Middle frontal gyrus (tissue), 1 donor: ENCODE data around the gene ZNF513.
"Not testable (repeated sequence)": the region's sequence is repeated elsewhere in the genome, so short reads cannot be mapped to it uniquely, and the experiment has no call there.

Experiments
- DNase-seq: peaks from one replicate; pipeline ENCODE4 v3.0.0-alpha.2; 2015; ENCODE audit warnings: low spot score; ENCODE audit errors: extremely low spot score

The ZNF513 gene

GRCh38 chr2:27380626-27381545, at the start of gene ZNF513:
Gene ZNF513 (minus strand): TSS chr2:27380734. CDS start chr2:27380526, 208 bp downstream.
- peak; percentile 97 for DNase-seq

- no peak for DNase-seq
These were observed 48.5 kb upstream of the ZNF513 start for GRCh38 chr2:27428978-27429541.

DNA sequence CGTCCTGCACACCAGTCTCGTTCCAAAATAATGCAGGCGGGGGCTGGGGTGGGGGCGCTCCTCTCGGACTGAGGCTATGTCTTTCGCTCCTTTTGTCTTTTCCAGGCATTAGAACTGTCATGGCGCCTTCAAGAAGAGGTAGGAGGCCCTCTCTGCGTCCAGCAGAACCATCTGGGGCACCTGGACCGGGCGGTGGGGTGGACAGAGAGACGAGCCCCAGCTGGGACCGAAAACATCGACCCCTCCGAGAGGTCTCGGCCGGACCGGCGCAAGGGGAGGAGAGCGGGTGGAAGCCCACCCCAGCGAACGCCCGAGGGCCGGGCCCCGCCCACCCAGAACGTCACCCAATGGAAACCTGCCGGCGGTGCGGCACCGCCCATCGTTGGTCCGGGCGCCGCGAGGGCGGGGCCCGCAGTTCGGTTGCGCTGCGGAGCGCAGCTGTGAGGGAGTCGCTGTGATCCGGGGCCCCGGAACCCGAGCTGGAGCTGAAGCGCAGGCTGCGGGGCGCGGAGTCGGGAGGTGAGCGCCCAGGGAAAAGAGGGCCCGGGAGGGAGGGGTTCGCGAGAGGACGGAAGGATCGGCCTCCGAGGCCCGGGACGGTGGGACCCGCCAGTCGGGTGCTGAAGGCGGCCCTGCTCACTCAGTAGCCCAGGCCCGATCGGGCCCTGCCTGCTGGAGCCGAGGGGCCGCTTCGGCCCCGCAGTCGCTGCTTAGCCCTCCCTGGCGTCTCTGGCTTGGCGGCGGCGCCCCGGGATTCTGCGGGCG, 47.9 kb upstream of the ZNF513 start, which contains the start of gene NRBP1:
TSS of gene NRBP1 (plus strand) at position 419 of the 765 bp plus-strand sequence. CDS start 4,643 bp downstream, outside the sequence.
- peak; percentile 90 for DNase-seq

DNA sequence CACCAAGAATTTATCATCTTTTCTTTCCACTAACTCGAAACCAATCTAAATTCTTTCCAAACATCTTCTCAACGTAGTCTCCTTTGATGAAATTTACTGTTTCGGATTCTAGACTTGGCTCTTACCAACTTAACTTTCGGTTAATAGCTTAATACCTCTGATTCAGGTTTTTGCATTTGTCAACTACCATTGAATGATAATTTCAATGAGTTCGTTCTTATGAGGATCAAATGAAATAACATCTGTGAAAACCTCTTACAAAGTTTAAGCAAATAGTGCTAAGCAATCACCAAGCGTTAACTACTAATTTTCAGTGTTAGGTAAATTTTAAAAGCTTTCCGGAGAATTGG, 47.3 kb upstream of the ZNF513 start:
- no peak for DNase-seq

- not testable (repeated sequence) for DNase-seq
These were observed 44.5 kb upstream of the ZNF513 start for GRCh38 chr2:27425039-27425438.

- DNase-seq = no peak
These were observed 42.4 kb upstream of the ZNF513 start for GRCh38 chr2:27422958-27423357.

DNA sequence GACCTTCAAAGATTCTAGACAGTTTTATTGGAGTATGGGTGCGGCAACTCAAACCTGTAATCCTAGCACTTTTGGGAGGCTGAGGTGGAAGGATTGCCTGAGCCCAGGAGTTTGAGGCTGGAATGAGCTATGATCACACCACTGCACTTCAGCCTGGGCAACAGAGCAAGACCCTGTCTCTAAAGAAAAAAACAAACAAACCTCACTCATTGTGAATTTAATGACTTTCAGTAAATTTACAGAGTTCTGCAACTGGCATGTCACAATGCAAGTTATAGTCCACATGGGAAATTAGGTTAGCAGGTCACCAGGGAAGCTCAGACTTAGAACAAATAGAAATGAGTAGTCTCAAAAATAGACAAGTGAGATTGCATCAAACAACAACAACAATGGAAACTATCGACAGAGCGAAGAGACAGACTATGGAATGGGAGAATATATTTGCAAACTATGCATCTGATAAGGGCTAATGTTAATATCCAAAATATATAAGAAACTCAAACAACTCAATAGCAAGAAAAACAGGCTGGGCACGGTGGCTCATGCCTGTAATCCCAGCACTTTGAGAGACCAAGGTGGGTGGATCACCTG, 41.2 kb upstream of the ZNF513 start:
- no peak for DNase-seq

- DNase-seq = no peak
These were observed 40.5 kb upstream of the ZNF513 start for GRCh38 chr2:27420996-27421395.

DNA sequence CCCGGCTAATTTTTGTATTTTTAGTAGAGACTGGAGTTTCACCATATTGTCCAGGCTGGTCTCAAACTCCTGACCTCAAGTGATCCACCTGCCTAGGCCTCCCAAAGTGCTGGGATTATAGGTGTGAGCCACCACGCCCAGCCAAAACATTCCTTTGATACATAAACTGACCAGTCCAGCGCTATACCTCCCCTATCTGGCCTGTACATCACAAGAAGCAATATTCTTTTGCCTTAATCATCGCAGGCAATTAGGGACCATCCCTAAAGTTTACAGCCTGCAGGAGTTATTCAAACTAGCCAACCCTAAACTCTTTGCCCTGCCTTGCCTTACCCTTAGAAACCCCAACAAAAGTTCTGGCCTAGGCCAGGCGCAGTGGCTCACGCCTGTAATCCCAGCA, 35.6 kb upstream of the ZNF513 start:
- no peak for DNase-seq

DNA sequence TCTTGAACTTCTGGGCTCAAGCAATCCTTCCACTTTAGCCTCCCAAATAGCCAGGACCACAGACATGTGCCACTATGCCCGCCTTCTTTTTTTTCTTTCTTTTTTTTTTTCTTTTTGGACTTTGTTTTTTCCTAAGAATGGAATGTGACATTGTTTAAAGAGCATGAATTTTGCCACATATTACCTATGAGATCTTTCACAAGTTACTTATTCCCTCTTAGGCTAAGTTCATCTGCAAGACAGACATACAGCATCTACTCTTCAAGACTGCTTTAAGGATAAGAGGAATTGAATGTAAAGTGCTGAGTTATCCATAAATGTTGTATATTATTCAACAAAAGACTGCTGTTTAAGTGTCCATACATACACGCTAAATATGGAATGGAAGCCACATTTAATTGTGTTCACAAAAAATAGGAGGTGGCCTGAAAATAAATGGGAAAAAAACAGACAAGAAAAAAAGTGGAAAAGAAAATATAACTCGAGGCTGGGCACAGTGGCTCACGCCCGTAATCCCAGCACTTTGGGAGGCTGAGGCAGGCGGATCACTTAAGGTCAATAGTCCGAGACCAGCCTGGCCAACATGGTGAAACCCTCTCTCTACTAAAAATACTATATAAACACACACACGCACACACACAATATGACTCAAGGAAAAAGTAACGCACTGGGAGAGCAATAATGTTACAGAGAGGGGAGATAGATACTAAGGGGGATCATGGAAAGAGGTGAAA, 32.1 kb upstream of the ZNF513 start:
- no peak for DNase-seq

DNA sequence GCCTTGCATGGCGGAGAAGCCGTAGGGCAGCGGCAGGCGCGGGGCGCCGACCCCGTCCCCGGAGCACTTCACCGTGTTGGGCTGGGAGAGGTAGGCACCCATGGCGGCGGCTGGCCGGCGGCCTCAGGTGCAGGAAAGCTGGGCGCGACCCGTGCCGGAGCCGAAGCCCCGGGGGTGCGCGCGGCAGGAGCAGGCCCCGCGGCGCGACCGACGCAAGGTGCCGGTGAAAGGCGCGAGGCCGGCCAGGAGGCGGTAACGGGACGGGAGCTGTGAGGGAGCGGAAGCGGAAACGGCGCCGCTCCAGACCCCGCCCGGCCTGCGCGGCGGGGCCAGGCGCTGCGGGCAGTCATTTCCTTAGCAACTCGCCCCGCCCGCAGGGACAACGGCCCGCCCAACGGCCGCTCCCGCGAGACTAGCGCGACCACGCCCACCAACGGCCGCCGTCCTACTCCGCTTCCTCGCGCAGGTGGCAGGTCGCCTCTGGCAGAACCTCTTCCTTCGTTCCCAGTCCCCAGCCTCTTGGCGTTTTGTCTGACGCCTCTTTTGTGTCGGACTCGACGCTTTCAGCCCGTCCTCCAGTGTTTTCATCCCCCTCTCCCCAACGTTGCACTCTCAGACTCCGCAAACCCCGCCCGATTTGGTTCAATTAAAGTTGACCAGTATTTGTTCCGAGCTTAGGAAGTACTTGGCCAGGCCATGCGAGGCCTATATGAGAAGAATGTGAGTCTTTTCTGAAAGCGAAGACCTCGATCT, 29.0 kb upstream of the ZNF513 start, which contains the start of gene PPM1G:
TSS of gene PPM1G (minus strand) at position 271 of the 753 bp plus-strand sequence. CDS start at position 102, 169 bp downstream.
- DNase-seq = peak; percentile 89

- no peak for DNase-seq
These were observed 28.2 kb upstream of the ZNF513 start for GRCh38 chr2:27408601-27409320.

DNA sequence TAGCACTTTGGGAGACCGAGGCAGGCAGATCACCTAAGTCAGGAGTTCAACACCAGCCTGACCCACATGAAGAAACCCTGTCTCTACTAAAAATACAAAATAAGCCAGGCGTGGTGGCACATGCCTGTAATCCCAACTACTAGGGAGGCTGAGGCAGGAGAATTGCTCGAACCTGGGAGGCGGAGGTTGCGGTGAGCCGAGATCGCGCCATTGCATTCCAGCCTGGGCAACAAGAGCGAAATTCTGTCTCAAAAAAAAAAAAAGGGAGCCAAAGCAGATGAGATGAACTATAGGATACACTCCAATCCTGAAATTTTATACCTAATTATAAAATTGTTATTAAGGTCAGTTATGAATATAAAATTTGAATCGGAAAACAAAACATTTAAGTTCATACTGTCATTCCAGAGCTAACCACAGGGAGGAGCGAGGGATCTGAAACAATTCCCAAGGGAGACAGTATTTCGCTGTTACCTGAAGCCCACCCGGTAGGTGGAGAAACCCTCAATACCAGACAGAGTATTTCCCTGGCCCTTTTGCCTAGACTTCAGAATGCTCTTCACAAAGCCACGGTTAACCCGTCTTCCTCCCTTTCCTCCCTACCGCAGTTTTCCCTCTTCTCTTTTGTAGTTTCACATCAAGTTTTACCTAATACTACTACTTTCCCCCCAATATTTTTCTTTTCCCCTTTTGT, 27.4 kb upstream of the ZNF513 start:
- DNase-seq = no peak

DNA sequence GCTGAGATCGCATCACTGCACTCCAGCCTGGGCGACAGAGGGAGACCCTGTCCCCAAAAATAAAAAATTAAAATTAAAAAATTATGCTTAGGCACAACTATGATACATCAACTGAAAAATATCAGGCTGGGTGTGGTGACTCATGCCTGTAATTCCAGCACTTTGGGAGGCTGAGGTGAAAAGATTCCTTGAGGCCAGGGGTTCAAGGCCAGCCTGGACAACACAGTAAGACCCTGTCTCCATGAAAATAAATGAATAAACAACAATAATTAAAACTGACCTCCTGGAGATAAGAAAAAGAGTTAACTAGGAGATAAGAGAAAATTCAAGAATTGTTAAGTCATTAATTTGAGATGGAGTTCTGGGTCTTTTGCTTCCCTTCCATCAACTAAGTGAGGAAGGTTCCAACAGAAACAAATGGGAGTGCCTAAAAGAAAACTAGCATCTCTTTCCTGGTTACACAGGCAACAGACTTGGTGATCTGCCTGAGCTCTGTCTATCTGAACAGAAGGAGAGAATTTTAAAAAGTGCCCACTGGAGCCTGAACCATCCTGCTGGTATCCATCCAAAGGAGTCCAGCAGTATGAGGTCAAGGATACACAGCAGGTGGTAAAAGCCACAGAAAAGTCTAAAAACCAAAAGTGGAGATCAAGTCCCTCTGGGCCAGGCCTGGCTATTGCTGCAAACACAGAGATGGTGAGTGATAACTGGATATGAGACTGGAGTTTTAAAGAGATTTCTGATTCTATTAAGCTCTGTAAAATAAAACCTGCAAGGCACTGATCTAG, 20.0 kb upstream of the ZNF513 start:
- DNase-seq = no peak

DNA sequence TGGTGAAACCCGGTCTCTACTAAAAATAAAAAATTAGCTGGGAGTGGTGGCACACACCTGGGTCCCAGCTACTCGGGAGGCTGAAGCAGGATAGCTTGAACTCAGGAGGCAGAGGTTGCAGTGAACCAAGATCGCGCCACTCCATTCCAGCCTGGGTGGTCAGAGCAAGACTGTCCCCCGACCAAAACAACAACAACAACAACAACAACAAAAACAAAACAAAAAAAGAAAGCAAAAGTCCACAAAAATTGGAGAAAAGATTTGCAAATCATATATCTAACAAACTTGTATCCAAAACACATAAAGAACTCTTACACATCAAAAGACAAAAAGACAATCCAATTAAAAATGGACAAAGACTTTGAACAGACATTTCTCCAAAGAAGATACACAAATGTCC, 18.4 kb upstream of the ZNF513 start:
- no peak for DNase-seq

DNA sequence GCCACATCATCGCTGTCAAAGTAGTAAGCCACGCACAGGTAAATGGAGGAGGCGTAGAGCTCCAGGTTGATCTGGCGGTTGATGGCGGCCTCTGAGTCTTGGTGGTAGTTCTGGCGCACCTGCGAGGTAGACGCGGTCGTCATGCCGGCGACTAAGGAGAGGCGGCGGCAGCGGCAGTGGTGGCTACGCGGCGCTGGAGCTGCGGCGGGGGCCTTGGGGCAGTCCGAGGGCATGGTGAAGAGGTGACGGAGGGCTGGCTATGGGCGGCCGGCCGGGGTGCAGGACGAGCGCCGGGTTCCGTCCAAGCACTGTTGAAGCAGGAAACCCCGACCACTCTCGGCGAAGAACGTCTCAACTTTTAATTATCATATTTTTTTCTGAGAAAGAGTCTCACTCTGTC, 12.7 kb upstream of the ZNF513 start:
- no peak for DNase-seq

DNA sequence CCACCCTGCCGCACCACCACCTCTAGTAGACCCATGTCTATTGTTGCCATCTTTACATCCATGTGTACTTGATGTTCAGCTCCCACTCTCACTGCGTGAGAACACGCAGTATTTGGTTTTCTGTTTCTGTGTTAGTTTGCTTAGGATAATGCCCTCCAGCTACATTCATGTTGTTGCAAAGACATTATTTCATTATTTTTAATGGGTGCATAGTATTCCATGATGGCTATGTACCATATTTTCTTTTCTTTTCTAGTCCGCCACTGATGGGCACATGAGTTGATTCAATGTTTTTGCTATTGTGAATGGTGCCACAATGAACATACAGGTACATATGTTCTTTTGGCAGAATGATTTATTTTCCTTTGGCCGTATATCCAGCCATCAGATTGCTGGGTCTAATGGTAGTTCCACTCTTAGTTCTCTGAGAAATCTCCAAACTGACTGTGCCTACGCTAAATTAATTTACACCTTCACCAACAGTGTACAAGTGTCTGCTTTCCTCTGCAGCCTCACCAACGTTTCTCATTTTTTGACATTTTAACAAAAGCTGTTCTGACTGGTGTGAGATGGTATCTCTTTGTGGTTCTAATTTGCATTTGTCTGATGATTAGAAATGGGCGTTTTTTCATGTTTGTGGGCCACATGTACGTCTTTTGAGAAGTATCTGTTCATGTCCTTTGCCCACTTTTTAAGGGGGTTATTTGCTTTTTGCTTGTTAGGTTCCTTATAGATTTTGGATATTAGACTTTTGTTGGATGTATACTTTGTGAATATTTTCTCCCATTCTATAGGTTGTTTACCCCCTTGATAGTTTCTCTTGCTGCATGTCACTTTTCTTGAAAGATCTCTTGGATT, 10.5 kb upstream of the ZNF513 start:
- no peak for DNase-seq
